Fibroblast of lung (primary cell): ENCODE measurements around the gene PHLDB1.

Experiments used
- EZH2 ChIP-seq: IDR thresholded peaks from 2 replicates; pipeline ENCODE4 v1.5.1; 2012; ENCODE audit warnings: low read length, control low read depth, mild to moderate bottlenecking; ENCODE audit errors: missing control alignments
- TF ChIP-seq, protein P1 (sequence below), 2 donors: IDR thresholded peaks in 1 of 2; conservative IDR thresholded peaks in 1 of 2; 1 replicate in 1 of 2; 2 replicates in 1 of 2; pipeline ENCODE4 v1.5.1; 2011 to 2012; ENCODE audit warnings: low read length in 2 of 2, control low read depth in 1 of 2, inconsistent platforms in 1 of 2, low read depth in 1 of 2, mild to moderate bottlenecking in 1 of 2

DNA sequence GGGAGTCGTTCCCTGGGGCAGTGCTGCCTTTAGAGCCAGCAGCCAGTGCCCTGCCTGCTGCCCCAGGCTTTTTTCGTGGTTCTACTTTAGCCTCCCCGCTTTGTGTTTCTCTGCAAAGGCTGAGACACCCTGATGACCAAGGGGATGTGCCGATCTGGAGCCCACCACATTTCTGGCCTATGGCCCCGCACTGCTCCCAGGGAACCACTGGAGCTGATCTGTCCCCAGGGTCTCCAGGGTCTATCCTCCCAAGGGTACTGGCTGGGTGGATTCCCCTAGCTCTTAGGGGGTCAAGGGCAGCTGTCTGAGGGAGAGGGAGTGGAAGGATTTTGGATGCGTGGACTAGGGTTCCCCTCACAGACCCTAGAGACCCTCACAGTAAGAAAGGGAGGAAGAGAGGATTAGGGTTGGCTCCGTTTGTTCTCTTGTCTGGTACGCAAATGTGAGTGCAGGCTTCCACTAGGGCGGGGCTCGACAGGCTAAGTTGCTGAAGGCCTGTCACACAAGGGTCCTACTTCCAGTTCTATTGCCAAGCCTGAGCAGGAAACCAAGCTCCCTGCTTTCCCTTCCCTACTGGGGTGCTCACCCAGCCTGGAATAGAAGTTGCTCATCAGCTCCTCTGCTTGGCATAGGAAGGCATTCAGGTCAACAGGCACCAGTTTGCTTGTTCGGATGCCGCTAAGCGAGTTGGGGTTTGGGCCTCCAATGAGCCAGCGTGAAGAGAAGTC, 52.7 kb downstream of the PHLDB1 start:
- TF ChIP-seq, protein P1, sequence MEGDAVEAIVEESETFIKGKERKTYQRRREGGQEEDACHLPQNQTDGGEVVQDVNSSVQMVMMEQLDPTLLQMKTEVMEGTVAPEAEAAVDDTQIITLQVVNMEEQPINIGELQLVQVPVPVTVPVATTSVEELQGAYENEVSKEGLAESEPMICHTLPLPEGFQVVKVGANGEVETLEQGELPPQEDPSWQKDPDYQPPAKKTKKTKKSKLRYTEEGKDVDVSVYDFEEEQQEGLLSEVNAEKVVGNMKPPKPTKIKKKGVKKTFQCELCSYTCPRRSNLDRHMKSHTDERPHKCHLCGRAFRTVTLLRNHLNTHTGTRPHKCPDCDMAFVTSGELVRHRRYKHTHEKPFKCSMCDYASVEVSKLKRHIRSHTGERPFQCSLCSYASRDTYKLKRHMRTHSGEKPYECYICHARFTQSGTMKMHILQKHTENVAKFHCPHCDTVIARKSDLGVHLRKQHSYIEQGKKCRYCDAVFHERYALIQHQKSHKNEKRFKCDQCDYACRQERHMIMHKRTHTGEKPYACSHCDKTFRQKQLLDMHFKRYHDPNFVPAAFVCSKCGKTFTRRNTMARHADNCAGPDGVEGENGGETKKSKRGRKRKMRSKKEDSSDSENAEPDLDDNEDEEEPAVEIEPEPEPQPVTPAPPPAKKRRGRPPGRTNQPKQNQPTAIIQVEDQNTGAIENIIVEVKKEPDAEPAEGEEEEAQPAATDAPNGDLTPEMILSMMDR (conservative IDR thresholded peaks at IDR 0.05 in 1 of 2, IDR thresholded peaks at IDR 0.05 in 1 of 2; ENCODE audit: low read depth in 1 of 2, low read length in 2 of 2): no peak
- TF ChIP-seq EZH2: no peak
